Stimulated activated CD8-positive, alpha-beta memory T cell treated with anti-CD3 and anti-CD28 coated beads, Interleukin-4, amount 100 ng/mL, for 48 hours (primary cell): ENCODE measurements around the gene ATP9A.
"Not testable (repeated sequence)": the region's sequence is repeated elsewhere in the genome, so short reads cannot be mapped to it uniquely, and the experiment has no call there.

ENCODE experiments used
- DNase-seq: peaks from one replicate; pipeline ENCODE4 v3.0.0-alpha.2; 2020

ATP9A gene

DNA sequence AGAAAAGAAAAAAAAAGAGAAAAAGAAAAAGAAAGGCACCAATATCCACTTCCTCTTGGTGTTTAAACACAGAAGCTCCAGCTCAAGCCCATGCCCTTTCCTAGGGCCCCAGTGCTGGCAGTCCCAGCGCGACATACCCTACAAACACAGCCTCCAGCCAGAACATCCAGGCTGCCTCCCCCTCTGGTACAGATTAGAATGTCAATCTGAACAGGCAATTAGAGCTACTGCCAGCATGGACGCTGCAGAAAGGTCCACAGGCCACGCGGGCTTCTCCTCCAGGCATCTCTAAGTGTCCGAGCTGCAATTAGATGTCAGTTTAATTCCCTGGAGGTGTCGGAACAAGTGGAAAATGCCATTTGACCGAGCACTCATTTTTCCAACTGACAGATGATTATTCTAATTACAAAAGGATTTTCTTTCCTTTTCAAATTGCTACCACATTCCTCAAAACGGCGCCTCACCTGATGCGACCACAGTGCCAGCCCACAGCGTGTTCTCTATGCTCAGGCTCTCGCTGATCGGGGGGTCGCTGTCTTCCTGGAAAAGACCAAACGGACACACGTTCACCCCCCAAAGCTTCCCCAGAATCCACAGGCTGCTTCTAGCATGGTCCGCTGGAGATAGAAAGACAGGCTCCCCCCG, 79.5 kb downstream of the ATP9A start:
- no peak for DNase-seq

DNA sequence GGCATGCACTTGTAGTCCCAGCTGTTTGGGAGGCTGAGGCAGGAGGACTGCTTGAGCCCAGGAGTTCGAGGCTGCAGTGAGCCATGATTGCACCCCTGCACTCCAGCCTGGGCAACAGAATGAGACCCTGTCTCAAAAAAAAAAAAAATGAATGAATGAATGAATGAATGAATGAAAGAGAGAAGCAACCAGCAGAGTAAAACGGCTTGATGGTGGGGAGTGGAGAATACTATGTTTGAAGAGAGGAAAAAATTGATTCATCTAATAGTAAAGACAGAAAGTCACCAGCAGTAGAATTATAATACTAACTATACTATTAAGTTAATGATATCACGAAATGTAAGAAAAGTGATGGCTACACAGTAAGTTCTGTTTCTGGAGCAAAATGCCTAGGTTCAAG, 80.6 kb downstream of the ATP9A start:
- no peak for DNase-seq

DNA sequence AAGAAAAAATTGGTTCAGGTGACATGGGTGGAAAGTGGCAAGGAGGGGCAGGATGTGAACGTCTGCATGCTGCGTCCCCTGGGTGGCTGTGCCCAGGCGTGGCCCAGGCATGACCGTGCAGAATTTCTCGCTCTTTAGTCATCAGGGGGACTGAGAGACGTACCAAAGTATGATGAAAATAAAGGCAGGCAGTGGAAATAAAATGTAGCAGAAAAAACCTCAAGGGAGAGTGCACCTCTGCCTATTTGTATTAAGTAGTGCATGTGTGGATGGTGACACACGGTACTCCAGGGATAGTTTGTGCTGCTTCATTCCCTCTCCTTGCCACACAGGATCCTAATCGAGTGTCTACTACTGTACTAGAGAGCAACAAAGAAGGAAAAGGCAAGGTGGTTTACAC, 81.1 kb downstream of the ATP9A start:
- DNase-seq: no peak

DNA sequence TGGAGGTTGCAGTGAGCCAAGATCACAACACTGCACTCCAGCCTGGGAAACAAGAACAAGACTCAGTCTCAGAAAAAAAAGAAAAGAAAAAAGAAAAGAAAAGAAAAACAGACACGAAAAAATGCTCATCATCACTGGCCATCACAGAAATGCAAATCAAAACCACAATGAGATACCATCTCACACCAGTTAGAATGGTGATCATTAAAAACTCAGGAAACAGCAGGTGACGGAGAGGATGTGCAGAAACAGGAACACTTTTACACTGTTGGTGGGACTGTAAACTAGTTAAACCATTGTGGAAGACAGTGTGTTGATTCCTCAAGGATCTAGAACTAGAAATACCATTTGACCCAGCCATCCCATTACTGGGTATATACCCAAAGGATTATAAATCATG, 82.7 kb downstream of the ATP9A start:
- DNase-seq: not testable (repeated sequence)

DNA sequence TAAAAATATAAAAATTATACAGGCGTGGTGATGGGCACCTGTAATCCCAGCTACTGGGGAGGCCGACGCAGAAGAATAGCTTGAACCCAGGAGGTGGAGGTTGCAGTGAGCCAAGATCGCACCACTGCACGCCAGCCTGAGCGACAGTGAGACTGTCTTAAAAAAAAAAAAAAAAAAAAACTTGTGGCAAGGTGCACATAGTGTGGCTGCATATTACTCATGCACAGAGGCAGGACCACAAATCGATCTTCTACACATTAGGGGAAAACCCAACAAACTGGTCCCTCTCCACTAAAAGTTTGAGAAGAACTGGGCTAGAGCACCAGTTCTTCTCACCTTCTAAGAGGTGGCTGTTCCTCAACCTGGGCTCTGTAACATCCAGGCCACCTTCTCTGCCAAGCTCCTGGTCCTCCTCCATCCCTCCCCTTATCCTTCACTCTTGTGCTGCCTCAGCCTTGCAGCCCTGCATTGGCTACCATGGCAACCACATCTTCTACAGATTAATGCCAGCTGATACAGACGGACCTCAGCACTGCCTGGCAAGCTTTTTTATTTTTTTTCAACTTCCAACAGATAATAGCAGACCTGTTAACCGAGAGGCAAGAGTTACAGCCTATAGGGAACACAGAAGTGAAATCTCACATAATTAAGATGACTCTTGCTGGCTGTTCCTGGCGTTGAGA, 88.0 kb downstream of the ATP9A start:
- no peak for DNase-seq

DNA sequence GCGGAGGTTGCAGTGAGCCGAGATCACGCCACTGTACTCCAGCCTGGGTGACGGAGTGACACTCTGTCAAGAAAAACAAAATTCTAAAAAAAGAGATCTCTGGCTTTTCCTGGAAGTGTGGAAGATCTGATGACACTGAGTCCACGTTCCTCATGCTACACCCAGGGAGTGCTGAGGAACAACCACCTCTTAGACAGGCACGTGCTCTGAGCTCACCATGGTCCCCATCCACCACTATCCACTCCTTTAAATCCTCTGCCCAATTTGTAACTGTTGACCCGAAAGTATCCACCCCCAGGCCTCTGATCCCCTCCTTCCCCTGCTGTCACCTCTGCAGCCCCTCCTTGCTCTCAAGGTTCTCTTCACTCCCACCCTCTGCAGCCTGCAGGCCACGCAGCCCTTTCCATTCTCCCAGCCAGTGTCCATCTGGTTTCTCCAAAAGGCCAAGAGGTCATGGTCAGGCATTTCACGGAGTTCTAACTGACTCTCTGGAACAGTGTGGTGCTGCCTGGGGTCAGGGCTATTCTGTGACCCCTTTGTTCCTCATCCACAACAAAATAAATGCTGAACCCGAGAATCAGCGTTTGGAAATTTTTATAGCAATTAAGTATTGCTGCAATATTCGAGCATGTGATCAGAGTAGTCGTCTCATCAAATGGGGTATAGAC, 88.8 kb downstream of the ATP9A start:
- no peak for DNase-seq

DNA sequence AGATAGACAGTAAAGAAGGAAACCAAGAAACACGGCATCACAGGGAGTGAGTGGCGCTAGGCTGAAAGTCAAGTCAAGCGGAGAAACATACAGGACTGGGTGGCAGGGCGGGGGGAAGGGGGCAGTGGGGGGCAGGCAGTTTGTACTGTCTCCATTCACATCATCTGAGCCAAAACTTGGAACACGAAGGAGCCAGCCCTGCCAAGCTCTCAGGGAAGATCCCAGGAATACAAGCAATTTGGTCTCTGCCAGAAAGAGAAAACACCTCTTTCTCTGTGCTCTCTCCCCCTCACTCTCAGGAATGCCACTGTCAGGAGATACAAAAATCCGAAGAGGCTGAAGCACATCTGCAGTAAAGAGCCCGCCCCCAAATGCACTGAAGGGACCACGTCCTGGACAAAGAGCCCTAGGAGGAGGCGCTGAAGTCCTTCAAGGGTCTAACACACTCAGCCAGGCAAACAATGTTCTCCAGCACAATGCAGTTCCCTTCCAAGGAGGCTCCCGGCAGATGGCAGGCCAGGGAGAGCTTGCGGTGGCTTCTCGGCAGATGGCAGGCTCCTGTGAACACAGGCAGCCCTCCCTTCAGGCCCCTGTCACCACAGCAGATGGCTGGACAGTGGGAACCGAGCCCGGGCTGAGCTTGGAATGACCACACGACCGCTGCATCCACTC, 90.0 kb downstream of the ATP9A start:
- DNase-seq: no peak

DNA sequence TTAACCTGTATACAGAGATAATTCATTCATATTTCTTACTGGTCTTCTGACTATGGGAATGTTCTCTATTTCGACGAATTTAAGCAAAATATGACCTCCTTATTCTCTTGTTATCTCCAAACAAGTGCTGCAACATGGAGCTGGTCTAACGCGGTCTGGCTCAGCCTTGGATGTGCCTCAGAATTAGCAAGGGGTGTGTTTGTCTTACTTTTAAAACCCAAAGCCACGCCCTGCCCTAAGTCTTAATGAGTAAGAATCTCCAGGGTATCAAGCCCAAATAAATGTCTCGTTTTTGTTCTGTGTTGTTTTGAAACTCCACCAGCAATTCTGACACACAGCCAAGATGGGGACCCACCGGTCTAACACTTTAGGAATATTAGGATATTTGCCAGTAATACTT, 99.2 kb downstream of the ATP9A start:
- no peak for DNase-seq

DNA sequence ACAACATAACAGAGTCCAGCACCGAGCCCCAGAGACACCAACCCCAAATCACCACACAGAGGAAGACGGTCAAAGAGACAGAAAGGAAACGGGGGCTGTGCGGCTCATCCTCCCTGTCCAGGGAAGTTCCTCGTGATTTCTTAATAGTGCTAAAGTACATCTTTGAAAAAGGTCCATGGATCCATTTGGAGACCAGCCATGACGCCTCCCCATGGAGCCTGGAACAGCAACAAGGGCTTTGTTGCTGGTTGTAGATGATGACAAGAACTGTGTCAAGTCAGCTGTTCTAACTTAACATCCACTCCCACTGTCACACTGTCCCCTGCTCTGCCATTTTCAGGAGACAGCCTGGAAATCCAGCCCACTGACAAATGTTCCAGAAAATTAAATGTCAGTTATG, 99.7 kb downstream of the ATP9A start:
- DNase-seq: no peak

DNA sequence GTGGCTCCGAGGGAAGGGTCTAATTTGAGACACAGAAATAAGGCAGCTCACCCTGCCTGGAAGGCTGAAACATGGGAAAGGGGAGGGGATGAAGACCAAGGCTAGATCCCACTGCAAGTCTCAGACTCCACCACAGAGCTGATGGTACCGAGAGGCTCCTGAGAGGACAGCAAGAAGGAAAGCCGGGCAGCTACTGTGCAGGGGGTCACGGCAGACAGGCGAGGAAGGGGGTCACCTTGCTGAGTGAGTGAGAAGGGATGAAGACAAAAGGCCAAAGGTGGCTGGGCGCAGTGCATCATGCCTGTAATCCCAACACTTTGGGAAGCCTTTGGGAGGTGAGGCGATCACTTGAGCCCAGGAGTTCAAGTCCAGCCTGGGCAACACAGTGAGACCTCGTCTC, 100.7 kb downstream of the ATP9A start:
- DNase-seq: no peak

DNA sequence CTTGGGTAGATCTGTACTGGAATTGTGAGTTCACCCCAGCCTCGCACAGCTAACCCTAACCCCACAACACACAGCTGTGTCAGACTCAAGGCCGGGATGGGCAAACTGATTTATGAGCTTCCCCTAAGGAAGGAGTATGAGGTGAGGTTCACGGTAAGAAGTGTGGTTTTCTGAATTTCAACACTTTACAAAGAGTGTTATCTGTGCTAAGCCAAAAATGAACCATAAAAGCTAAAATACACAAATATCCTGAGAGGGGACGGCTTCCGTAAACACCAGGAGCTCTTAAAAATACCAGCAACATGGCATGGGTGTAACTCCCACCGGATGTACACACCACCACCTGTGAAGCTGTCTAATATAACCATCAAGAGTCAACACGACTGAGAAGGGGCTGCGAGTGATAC, 101.2 kb downstream of the ATP9A start:
- no peak for DNase-seq

DNA sequence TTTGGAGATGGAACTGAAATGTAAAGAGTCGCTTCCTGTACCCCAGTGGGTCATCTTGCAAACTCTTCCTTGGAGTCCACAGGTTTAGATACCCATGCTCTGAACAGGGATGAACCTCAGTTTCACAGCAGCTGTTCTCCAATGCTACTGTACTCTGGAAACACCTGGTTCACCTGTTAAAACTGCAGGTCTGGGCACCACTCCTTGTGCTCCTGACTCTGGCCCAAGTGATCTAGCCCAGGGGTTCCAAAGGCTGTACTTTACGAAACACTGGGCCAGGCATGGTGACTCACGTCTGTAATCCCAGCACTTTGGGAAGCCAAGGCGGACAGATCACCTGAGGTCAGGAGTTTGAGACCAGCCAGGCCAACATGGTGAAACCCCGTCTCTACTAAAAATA, 102.1 kb downstream of the ATP9A start:
- DNase-seq: no peak

DNA sequence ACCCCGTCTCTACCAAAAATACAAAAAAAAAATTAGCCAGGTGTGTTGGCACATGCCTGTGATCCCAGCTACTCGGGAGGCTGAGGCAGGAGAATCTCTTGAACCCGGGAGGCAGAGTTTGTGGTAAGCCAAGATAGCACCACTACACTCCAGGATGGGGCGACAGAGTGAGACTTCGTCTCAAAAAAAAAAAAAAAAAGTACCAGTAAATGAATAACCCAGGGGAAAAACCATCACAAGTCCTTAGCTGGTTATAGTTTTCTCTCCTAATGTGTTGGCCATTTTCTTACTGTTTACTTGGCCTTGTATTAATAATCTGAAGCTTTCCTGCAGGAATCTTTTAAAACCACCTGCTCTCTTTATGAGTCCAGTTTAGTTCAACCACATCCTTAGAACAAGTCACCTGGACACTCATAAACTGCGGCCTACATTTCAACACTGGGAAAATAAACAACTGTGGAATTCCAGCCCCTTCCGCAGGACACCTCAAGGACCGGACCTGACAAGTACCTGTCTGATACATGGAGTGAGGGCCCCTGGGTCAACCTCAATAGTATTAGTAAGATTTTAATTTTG, 102.6 kb downstream of the ATP9A start:
- no peak for DNase-seq

DNA sequence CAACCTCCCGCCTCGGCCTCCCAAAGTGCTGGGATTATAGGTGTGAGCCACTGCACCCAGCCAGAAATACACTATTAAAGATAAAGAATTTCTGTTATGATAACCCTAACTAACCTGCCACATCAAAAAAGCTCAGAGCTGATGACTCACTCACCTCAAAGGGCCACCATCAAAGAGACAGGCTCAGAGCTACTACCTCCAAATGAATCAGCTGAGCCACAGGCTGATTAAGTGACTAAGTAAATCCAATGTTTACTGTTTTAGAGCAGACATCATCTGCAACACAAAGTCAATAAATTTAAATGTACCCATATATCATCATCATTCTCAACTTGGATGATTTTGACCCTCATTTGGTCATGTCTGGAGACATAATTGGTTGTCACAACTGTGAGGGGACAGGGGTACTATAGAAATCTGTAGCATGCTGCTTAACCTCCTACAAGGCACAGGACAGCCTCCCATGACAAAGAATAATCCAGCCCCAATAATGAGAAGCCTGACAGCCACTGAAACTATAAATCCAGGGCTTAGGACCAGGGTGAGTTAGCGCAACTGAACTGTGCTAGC, 106.5 kb downstream of the ATP9A start:
- DNase-seq: peak; percentile 59

DNA sequence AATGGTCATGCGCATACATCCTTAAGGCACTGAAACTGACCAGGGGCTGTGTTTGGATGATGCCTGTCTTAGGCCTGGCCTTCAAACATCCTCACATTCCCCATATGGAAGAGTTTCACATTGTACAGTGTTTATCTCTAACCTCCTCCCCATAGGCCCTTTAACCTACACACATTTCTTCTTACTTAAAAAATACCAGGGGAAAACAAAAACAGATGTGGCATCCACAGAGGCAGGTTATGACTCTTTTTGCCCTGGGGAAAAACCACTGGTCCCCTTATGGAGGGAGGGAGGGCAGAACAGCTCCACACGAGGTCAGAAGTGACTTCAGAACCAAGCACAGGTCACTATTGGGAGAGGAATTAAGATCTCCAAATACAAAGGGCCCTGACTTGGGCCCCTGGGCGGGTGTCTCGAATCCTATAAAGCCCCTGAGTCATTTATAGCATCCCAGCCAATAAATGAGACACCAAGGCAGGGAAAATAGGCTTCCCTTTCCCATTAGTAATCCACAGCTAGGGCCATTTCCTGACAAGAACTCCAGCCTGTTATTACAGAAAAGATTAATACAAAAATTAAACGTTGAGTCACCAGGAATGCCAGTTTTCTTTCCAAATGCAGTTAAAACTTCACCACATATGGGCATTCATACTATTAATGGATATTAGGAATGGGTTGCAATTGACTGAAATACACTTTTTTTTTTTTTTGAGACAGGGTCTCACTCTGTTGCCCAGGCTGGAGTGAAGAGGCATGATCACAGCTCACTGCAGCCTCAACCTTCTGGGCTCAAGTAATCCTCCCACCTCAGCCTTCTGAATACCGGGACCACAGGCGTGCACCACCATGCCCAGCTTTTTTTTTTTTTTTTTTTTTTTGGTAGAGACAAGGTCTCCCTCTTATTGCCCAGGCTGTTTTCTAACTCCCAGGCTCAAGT, 107.2 kb downstream of the ATP9A start:
- DNase-seq: no peak

DNA sequence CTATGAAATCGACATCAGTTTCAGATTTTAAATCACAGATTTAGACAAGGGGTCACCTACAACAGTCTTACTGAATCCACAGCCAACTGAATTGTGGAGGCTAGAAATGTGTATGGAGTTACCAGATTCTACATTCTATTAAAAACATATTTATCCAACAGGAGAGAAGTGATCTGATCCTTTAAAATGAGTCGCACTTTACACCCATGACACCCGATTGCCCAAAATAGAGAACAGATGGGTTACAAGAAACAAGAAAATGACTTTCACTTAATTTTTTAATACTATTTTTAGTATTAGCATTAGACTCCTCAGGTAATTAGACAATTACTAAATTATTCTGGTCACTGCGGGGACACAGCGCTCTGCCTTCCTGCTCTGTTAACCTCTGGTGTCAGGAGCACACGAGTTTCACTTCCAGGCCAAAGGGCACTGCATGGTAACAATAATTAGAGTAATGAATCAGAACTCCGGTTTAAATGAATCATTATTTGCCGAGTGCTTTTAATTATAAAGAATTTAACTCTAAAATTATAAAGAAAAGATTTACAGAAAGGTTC, 108.6 kb downstream of the ATP9A start:
- no peak for DNase-seq

DNA sequence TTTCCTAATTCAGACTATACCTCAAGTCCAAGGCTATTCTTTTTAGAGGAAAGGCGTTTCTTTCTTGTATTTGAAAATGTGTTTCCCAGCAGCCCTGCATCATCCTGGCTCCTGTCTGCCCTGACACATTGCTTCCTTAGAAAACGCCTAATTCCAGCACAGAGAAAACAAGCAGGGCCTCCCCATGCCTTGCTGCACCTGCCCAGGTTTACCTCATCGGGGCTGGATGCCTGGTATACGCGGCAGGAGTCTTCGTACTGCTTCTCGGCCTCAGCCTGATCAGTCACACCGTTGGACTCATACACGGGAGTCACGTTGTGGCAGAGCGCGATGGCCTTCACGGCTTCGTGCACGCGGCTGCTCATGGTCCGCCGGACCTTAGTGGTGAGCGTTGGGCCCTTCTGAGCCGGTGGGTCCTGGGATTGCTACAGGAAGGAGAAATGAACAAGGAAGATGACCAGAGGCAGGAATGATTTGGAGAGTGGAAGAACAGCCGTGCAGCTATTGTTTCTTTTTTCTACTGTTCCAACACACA, 111.4 kb downstream of the ATP9A start:
- DNase-seq: no peak

DNA sequence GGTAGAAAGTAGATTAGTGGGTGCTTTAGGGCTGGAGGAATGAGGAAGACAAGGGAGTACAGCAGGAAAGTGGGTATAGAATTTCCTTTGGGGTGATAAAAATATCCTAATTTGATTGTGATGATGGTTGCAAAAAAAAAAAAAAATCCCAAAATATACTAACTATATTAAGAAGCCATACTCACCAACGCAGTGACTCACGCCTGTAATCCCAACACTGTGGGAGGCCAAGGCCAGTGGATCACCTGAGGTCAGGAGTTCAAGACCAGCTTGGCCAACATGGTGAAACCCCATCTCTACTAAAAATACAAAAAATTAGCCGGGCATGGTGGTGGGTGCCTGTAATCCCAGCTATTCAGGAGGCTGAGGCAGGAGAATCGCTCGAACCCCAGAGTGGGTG, 112.1 kb downstream of the ATP9A start:
- not testable (repeated sequence) for DNase-seq

DNA sequence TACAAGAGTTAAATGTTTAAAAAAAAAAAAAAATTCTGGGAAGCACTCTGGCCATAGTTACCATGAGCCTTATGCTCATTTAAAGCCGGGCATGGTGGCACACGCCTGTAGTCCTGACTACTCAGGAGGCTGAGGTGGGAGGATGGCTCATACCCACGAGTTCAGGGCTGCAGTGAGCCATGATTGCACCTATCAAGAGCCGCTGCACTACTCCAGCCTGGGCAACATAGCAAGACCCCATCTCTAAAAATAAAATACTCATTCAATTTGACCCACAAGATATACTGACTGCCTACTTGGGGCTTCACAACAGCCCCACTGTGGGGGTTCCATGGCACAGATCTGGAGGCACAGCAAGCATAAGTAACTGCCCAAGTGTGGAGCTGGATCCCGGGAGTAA, 113.7 kb downstream of the ATP9A start:
- no peak for DNase-seq

DNA sequence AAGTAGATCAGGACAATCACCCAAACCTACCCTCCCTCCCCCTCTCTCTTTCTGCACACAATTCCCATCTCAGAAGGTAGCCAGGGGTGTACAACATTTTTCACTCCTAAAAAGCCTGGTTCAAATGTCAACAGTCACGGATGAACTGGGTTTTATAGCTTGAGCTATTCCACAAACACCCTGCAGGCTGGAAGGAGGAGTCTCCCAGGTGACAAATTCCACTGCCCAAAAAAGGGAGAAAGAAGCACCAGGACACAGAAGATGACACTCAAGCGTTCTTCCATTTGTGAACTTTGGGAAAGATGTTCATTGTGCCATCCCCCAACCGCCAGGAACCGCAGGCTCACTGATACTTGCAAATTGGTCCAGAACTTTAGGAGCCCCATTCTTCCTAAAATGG, 114.1 kb downstream of the ATP9A start:
- no peak for DNase-seq

DNA sequence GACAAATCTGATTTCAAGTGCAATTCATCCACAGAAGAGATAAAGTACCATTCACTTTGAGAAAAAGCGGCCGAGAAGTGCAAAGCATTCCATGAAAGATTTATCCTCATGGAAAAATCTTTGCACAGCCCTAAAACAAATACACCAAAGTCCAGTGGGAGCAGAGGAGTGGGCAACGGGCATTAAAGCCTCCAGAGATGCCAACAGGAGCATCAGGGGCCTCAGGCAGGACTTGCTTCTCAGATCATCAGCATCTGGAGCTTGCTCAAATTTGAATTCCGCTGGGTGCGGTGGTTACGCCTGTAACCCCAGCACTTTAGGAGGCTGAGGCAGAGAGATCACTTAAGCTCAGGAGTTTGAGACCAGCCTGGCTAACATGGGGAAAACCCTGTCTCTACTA, 115.0 kb downstream of the ATP9A start:
- DNase-seq: no peak
